Mononuclear cell (primary cell): ENCODE results near the gene CTBS. TPM values are rescaled to one million over a fixed set of nuclear protein-coding genes. Genes with fewer than 3 reads are reported as not detected.

Experiments used
- H3K27me3 ChIP-seq: 2 replicates; pipeline ENCODE4 v1.6.0; 2011; ENCODE audit warnings: low read length, control low read depth; ENCODE audit not compliant: insufficient read depth
- H3K4me1 ChIP-seq: 2 replicates; pipeline ENCODE4 v1.5.1; 2011; ENCODE audit warnings: mild to moderate bottlenecking, low read length, control low read depth; ENCODE audit not compliant: insufficient read depth
- H3K4me3 ChIP-seq: 2 replicates; pipeline ENCODE4 v1.5.1; 2011; ENCODE audit warnings: mild to moderate bottlenecking, low read length, moderate library complexity
- H3K9me3 ChIP-seq: 2 replicates; pipeline ENCODE4 v1.5.1; 2011; ENCODE audit warnings: low read depth, mild to moderate bottlenecking, control low read depth, low read length
- total RNA-seq: library from RNA; depleted of rRNA; stranded (reverse); fragments of >200 nt; gene quantifications from one replicate; pipeline ENCODE4 v1.2.3, GENCODE V29; 2012

CTBS gene
- total RNA-seq, 1 donor, result 27.0 TPM

DNA sequence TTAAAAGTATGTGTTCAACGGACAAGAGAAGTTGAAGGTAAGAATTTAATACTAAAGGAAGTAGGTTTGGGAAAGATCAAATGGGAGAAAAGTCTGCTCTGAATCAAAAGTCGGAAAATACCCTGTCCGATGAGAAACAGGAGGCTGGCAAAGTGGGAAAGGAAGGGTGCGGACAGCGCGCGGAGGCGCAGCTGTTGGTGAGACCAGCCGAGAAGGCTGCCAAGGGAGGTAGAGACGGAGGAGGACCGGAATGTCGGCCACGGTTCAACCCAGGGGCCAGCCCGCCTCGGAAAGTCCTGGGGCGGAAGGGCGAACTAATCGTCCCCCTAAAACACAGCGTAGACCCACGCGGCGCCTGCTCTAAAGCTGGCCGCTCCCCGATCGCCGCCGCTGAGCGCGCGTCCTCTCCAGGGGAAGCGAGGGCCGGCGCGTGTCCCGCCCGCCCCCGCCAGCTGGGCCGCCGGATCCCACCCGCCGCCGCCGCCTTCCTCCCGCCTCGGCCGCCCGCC, 68.7 kb downstream of the CTBS start:
- Histone ChIP-seq H3K4me3 (peak overlapping the region; percentile 94), H3K9me3 (no peaks in the 10 kb centered on the region), H3K27me3 (no peaks in the 10 kb centered on the region), H3K4me1 (peaks cover 30% of the 10 kb centered on the region)

DNA sequence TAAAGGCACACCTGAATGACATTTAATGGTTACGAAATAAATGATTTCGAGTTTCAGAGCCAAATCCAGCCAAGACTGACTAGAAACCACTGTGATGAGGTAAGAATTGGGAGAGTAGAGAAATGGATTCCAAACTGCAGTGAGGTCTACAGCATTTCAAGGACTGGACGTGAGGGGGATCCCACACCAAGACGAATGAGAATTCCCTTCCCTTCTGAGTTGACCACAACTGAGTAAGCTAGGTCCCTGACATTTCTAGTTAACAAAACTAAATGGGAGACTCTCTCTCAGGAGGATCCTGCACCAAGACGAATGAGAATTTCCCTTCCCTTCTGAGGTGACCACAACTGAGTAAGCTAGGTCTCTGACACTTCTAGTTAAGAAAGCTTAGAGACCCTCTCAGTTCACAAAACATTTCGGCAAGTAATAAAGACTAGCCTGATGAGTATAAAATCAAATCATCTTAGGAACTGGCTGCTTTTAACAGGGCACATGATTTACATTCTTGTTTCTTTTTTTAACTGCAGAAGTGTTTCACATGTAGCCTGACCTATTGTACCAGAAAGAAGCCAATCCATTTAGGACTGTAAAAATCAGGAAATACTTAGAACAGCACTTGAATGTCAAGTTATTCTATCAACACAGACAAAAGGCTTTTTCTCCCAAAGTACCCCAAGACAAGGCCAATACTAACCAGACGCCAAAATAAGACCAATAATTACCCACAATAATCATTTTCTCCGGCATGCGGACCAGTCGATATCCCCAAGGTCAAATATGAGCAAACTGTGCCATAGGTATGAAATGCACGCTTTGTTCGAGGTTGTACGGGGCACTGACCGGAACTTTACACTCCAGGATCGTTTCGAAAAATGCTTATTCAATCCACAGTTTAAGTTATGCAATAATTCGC, 69.4 kb downstream of the CTBS start:
- Histone ChIP-seq H3K4me3 (peak overlapping the region; percentile 94), H3K9me3 (no peaks in the 10 kb centered on the region), H3K4me1 (peaks cover 30% of the 10 kb centered on the region), H3K27me3 (no peaks in the 10 kb centered on the region)

GRCh38 chr1:84502927-84503326, 71.3 kb downstream of the CTBS start:
- Histone ChIP-seq H3K4me3 (no peak overlapping the region), H3K9me3 (no peaks in the 10 kb centered on the region), H3K27me3 (no peaks in the 10 kb centered on the region), H3K4me1 (peaks cover 30% of the 10 kb centered on the region)

Other genes starting within 250 kb of the CTBS start
- not detected for gene DNASE2B, start 176.0 kb downstream of the CTBS start, total RNA-seq
- 95.8 TPM for gene RPF1, start 95.2 kb downstream of the CTBS start, total RNA-seq
- 0.73 TPM for gene SPATA1, start 68.1 kb downstream of the CTBS start, total RNA-seq
- 19.3 TPM for gene GNG5, start 67.9 kb downstream of the CTBS start, total RNA-seq
- gene SSX2IP, start 116.0 kb upstream of the CTBS start, total RNA-seq, result 10.3 TPM